GM11168 (cell line): ENCODE measurements around the gene UBE2D2.
"Not testable (repeated sequence)": the region's sequence is repeated elsewhere in the genome, so short reads cannot be mapped to it uniquely, and the experiment has no call there.

Experiments
- in situ Hi-C: fragments of 300-500 bp; cut with MboI; formaldehyde crosslinking; loops from one replicate; pipeline ENCODE4 v1.12.0; 2022; ENCODE audit warnings: low sequenced_read_pairs; ENCODE audit not compliant: unreplicated experiment

The UBE2D2 gene

DNA sequence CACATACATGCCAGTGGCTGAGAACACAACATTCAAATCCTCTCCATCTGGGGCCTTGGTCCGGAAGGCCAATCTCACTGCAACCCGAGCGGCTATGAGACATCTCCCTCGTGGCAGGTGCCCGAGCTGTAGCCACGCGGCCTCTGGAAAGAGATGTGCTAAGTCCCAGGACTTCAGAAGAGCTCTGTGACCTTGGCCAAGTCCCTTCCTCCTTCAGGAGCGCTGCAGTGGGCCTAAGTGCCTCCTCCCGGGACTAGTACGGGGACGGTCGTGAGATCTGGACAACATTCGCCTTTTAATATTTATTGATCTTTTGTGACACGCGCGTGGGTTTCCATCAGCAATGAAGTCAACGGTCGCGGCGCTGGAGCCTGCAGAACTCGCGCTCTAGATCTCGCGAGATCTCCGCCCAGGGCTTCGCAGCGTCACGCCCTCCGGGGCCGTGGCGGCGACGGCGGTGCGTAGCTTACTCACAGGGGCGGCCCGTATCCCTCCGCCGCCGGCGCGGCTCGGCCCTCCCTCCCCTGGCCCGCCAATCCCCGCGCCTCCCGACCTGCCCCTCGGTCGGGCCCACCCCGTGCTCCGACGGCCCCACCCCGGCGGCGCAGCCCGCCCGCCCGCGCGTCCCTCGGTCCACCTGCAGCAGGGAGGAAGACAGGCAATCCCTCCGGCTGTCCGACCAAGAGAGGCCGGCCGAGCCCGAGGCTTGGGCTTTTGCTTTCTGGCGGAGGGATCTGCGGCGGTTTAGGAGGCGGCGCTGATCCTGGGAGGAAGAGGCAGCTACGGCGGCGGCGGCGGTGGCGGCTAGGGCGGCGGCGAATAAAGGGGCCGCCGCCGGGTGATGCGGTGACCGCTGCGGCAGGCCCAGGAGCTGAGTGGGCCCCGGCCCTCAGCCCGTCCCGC, at the start of gene UBE2D2:
TSS of gene UBE2D2 (plus strand) at position 588 of the 903 bp plus-strand sequence. CDS start 453 bp downstream, outside the sequence.
- in situ Hi-C loops = no loop called here

DNA sequence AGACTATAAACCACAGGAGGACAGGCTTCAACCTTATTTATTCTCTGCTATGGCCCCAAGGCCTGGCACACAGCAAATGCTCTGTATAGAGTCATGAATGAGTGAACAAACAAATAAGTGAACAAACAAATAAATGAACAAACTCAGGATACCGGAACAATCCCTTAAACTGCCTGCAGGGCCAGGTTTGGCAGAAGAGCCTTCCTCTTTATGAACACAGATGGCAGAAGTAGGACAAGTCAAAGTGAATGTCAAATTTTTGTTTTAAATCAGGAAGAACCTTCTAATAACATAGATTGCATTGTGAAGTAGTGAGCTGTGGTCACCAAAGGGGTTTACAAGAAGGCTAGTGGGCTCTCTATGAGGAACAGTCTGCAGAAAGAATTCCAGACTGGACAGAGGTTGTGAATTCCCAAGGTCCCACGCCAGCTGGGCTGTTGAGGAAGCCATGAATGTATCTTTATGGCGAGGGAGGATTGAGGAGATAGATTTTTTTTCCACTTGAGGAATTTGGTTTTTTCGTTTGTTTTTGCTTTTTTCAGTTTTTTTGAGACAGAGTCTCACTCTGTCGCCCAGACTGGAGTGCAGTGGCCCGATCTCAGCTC, 48.3 kb upstream of the UBE2D2 start:
- in situ Hi-C loops = no loop called here

DNA sequence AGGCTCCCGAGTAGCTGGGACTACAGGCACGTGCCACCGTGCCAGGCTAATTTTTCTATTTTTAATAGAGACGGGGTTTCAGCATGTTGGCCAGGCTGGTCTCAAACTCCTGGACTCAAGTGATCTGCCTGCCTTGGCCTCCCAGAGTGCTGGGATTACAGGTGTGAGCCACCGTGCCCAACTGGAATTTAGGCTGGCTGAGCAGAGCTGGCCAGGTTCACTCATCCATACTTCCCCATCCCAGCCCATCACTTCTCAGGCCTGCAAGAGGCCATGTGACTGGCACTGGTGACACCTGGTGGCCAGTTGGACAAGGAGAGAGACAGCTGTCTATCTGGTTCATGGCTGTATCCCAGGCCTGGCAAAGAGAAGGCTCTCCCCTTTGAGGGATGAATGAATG, 47.7 kb upstream of the UBE2D2 start:
- in situ Hi-C loops = not testable (repeated sequence)

- in situ Hi-C loops = no loop called here
Measured at GRCh38 chr5:139513852-139514485, 47.2 kb upstream of the UBE2D2 start.

DNA sequence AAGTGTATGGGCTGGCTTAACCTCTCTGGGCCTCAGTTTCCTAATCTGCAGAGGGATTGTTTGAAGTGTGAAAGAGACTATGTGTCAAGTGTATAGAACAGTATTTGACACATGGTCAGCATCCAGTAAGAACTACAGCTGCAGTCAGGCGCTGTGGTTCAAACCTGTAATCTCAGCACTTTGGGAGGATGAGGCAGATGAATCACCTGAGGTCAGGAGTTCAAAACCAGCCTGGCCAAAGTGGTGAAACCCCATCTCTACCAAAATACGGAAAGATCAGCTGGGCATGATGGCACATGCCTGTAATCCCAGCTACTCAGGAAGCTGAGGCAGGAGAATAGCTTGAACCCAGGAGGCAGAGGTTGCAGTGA, 46.7 kb upstream of the UBE2D2 start:
- in situ Hi-C loops = no loop called here

DNA sequence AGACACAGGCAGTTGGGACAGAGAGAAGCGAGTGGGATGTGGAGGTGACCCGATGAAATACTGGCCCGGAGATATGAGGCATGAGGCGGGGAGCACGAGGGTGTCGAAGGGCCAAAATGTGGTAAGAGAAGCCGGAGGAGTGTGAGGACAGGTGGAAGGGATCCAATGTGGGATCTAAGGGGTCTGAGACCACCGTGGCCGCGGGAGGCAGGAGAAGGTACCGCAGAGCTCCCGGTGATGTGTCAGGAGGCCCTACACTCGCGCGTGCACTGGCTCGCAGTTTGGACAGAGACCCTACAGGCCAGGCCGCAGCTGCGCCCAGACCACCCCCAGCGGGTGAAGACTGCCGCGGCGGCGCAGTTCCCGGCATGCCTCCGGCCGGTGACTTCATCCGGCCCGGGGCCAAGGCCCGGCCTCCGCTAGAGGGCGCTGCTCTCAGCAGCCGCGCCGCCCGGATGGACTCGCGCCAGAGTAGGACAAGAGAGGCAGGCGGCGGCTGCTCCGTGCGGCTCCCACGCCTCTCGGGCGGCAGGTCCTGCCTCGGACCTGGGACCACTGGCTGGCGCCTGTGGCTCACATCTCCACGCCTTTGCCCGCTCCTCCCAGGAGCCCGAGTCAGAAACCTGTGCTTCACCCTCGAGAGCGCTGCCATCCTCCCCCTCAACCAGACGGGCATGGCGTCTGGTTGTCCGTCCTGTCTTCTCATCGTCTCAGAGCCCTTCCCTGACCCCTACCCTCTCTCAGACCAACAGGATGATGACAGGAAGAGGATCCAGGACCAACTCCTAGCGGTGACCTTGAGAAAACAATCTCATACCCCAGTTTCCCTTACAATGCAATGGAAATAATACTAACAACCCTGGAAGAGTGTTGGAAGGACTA, 43.2 kb upstream of the UBE2D2 start:
- in situ Hi-C loops = loop anchor here (5.0 kb wide), 1 partner anchor 106 kb away; no protein-coding TSS in a partner anchor

- in situ Hi-C loops = no loop called here
Measured at GRCh38 chr5:139523635-139524445, 37.3 kb upstream of the UBE2D2 start.

DNA sequence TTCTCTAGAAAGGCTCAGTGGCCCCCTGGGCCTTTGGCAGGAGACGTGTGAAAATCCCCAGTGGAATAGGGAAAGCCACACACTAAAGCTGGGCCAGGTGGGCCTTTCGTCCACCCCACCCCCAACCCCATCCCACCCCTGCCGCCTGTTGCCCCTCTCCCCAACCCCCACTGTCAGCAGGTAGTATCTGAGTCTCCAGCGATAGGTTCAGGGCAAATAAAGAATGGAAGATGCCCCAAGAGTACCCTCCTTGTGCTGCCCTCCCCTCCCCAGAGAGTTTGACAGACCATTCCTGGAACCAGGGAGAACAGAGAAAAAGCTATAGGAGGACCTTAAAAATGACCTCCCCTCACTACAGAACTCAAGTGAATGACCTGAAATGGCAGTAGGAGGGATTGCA, 36.7 kb upstream of the UBE2D2 start:
- in situ Hi-C loops = no loop called here

GRCh38 chr5:139524940-139525585, 36.1 kb upstream of the UBE2D2 start:
- in situ Hi-C loops = no loop called here

DNA sequence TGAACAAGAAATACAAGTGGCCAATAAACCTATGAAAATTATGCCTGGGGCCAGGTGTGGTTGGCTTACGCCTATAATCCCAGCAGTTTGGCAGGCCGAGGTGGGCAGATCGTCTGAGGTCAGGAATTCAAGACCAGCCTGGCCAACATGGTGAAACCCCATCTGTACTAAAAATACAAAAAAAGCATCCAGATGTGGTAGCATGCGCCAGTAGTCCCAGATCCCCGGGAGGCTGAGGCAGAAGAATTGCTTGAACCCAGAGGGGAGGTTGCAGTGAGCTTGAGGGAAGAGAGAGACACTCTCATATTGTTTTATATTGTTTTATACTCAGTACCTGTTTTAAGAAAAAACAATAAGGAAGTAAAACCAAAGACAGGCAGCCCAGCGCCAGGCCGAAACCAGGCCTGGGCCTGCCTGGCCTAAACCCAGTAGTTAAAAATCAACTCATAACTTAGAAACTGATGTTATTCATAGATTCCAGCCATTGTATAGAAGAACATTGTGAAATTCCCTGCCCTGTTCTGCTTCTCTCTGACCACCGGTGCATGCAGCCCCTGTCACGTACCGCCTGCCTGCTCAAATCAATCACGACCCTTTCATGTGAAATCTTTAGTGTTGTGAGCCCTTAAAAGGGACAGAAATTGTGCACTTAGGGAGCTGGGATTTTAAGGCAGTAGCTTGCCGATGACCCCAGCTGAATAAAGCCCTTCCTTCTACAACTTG, 35.4 kb upstream of the UBE2D2 start:
- in situ Hi-C loops = not testable (repeated sequence)

DNA sequence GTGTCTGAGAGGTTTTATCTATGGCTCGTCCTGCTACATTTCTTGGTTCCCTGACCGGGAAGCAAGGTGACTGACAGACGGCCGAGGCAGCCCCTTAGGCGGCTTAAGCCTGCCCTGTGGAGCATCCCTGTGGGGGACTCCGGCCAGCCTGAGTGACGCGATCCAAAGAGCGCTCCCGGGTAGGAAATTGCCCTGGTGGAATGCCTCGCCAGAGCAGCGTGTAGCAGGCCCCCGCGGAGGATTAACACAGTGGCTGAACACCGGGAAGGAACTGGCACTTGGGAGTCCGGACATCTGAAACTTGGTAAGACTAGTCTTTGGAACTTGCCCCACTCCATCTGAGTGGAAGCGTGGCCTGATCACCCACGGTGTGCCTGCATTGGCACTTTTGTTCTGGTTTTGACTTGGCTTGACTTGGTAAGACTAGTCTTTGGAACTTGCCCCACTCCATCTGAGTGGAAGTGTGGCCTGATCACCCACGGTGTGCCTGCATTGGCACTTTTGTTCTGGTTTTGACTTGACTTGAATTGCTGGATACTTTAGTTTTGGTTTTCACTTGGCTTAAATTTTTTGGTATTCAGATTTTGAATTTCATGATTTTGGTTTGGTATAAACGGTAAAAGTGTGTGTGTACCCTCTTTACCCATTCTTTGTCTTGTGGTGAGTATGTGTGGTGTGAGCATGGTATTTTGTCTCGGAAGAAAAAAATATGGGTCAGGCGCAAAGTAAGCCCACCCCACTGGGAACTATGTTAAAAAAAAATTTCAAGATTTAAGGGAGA, 34.6 kb upstream of the UBE2D2 start:
- in situ Hi-C loops = not testable (repeated sequence)

DNA sequence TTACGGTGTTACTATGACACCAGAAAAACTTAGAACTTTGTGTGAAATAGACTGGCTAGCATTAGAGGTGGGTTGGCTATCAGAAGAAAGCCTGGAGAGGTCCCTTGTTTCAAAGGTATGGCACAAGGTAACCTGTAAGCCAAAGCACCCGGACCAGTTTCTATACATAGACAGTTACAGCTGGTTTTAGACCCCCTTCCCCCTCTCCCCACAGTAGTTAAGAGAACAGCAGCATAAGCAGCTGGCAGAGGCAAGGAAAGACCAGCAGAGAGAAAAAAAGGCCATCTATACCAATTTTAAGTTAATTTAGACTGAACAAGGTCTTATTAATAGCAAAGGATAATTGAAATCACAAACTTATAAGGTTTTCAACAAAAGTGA, 34.1 kb upstream of the UBE2D2 start:
- in situ Hi-C loops = not testable (repeated sequence)

DNA sequence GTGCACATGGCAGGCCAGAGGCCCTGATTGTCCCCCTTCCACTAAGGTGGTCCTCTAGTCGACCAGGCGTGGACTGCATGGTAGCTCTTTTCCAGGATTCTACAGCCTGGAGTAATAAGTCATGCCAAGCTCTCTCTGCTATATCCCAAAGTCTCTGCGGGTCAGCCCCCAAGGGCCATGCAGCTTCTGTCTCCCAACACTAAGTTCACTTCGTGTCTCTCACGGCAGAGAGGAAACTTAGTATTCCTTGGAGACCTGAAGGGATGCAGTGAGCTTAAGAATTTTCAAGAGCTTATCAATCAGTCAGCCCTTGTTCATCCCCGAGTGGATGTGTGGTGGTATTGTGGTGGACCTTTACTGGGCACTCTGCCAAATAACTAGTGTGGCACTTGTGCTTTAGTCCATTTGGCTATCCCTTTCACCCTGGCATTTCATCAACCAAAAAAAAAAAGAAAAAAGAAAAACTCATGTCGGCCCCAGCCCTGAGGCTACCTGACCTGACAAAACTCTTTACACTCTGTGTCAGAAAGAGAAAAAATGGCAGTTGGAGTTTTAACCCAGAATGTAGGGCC, 33.2 kb upstream of the UBE2D2 start:
- in situ Hi-C loops = not testable (repeated sequence)

GRCh38 chr5:139528695-139529094, 32.4 kb upstream of the UBE2D2 start:
- in situ Hi-C loops = not testable (repeated sequence)

GRCh38 chr5:139530079-139530478, 31.1 kb upstream of the UBE2D2 start:
- in situ Hi-C loops = not testable (repeated sequence)

DNA sequence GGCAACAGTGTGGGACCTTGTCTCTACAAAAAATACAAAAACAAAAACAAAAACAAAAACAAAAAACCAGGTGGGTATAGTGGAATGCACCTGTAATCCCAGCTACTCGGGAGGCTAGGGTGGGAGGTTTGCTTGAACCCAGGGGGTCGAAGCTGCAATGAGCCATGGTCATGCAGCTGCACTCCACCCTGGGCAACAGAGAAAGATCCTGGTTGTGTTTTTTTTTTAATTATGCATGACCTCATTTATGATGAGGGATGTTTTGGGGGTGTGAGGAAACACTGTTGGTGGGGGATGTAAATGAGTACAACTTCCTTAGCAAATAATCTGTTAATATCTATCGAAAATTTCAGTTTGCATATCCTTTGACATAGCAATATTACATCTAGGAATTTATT, 29.4 kb upstream of the UBE2D2 start:
- in situ Hi-C loops = no loop called here

DNA sequence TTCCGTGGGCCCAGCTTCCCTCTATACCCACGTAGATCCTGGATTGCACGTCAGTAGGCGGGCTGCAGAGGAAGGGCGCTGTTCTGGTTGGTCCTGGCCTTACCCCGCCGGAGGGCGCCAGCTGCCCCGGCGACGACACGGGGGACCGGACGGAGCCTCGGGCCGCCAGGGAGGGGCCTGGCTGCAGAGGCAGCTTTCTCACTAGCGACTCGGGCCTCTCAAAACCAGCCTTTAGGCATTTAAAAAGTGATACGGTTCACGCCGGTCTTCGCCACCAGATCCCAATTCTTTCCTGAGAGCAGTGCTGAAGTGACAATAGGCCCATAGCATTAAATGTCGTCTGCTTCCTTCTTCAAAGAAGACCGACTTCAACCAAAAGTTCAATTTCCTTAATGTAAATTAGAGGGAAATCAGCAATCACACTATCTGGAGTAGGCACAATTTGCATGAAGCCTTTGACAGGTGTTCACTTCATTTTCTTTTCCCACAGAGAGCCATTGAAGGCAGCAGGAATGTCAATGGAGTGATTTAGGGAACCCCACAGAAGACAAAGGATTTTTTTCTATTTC, 17.6 kb upstream of the UBE2D2 start:
- in situ Hi-C loops = no loop called here
